Measurements from ENCODE around the gene PADI1.
"Not testable (repeated sequence)": the region's sequence is repeated elsewhere in the genome, so short reads cannot be mapped to it uniquely, and the experiment has no call there.

PADI1 gene

DNA sequence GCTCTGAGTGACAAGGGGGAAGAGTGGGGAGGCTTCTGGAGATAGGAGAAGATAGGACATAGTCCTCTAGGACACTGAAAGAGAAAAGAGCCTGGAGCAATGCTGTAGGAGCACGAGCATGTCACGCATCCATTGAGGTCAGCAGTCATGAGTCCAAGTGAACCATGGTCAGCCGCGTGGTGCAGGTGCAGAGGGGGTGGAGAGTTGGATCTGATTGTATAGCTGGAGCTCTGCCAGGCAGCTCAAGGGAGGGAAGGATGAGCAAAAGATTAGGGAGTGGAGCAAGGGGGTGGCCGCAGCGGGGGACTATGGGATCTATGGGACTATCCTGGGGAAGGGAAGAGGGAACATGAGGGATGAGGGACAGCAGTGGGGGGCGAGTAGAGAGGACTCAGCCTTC lies 14.0 kb downstream of the PADI1 start:
- no peak for DNase-seq

DNA sequence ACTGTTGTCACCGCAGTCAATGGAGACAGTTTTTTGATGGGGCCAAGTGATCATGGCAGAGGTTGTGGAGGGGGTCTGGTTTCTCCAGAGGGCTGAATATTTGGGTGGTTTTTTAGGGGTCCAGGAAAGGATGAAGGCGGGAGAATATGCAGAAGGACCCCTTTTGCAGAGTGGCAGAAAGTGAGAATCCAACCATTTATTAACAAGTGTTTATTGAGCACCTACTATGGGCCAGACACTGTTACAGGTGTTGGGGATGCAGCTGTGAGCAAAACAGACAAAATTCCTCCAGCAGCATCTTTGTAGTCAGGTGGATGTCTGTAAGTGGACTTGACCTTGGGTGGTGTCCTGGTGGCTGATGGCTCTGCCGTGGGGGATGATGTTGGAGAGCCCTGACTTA lies 15.4 kb downstream of the PADI1 start:
- no peak for DNase-seq

DNA sequence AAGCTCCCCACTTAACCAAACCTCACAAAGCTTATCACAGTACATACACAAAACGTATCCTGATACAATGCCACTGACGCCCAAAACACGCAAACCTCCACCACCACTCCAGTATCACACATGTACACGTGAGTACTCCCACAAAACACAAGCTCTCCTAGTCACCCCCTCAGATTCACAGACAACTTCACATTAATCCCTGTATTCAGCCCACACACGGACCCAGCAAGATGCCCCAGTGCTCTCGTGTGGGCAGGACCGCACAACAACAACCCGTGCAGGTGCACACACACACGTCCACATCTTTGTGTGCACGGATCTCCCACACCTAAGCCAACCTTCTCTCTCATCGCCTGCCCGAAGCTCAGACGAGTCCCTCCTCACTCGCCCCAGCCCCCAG lies 17.6 kb downstream of the PADI1 start:
- no peak for DNase-seq

DNA sequence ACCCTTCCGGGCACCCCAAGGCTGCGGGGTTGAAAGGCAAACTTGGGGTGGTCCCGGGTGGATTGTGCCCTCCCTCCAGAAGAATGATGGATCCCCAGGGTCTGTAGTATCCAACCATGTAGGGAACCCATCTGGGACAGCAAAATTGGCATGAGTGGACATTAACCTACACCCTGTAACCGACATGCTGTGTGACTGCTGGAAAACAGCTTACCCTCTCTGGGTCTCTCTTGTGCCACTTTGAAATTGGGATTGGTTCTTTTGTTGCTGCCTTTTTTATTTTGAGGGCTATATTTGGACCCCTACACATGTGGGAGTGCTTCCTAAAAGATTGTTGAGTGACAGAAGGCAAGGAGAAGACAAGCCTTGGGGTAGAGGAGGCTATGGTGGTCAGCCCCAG lies 19.5 kb downstream of the PADI1 start:
- no peak for DNase-seq

DNA sequence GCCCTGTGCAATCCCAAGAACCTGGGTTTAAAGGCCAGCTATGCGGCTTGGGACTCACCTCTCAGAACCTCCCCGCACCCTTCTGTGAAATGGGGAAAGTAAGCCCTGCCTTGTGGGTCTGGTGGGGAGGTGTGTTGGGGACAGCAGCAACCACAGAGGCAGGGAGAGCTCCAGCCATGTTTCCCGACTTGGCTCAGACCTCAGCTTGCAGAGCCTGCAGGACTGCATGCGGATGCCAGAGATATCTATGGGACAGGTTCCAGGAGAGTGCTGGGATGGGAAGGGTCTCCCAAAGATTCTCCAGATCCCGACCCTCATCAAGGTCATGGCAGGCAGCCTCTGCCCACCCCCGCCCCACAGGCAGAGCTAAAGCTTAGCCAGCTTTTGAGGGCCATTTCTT lies 20.2 kb downstream of the PADI1 start:
- DNase-seq = no peak

DNA sequence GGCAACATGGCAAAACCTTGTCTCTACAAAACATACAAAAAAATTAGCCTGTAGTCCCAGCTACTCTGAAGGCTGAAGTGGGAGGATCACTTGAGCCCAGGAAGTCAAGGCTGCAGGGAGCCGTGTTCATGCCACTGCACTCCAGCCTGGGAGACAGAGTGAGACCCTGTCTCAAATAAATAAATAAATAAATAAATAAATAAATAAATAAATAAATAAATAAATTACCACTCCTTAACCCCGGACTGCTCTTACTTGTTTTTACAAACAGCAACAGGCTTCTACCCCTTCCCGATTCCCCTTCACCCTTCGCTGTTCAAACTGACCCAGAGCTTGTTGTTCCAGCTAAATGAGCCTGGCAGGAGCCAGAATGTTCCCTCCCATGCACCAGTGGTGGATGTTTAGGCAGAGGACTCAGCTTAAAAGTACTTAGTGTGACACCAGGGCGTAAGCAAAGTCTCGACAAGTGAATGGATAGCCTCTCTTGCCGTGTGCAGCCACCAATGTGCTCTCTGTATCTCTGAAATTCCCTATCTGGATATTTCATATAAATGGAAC lies 22.5 kb downstream of the PADI1 start:
- no peak for DNase-seq

DNA sequence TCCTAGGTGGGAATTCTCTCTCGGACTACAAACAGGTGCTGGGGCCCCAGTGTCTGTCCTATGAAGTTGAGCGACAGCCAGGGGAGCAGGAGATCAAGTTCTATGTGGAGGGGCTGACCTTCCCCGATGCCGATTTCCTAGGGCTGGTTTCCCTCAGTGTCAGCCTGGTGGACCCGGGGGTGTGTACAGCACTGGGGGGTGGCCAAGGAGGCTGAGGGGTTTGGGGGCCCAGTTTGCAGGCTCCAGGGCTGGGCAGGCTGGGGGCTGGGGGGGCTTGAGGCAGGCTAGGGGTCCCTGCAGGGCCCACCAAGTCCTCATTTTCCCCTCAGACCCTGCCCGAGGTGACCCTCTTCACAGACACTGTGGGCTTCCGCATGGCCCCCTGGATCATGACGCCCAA lies 23.7 kb downstream of the PADI1 start:
- DNase-seq = no peak

DNA sequence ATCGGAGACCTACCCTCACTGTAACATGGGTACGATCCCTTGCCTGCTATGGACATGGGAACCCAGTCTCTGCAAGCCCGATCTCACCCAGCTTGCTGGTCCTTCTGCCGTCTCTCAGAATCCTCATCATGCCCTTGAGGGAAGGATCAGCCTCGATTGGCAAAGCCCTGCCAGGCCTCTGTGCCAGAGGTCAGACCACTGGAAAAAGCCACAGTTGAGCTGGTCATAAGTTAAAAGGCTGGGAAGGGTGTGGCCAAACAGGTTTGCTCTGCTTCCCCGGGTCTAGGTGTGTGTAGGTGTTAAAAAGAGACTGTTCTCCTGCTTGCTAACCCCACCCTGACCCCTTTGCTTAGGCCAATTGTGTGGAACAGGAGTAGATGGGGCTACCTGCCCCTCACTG lies 24.5 kb downstream of the PADI1 start:
- no peak for DNase-seq

DNA sequence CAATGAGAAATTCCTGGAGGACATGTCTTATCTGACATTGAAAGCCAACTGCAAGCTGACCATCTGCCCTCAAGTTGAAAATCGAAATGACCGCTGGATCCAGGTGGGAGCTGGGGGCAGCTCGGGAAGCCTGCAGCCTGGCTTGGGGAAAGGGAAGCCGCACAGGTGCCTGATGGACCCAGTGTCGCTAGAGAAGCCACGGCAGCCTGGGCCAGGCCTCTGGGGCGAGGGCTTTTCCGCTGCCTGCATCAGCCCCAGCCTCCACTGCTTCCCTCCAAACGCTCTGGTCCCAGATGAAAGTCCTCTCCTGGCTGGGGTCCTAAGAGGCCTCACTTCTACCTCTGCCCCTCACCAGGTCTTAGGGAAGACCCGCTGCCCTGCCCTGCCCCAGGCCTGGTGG lies 25.2 kb downstream of the PADI1 start:
- no peak for DNase-seq

DNA sequence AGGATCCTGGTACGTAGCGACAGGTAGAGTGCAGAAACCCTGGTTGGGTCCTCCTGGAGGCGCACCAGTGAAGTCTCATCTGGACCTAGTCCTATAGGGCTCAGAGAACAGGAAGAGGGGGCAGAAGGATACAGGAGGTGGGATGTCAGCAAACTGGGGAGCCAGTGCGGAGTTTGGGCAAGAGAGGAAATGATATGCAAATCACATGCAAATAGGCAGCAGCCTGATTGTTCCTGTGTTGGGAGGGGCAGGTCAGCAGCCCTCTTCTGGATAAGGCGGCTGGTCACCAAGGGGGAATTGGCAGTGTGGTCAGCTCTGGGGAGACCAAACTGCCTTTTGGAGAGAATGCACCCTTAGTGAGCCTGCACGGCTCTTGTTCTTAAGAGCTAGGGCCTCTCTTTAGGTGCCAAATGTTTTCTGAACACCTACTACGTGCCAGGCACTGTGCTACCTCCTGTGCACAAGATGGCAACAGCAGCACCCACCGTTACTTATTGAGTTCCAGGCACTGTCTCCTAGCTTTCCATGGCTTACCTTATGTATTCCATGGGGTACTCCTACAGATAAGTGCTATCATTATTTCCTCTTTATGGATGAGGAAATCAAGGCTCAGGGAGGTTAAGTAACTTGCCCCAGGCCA lies 25.9 kb downstream of the PADI1 start:
- no peak for DNase-seq

DNA sequence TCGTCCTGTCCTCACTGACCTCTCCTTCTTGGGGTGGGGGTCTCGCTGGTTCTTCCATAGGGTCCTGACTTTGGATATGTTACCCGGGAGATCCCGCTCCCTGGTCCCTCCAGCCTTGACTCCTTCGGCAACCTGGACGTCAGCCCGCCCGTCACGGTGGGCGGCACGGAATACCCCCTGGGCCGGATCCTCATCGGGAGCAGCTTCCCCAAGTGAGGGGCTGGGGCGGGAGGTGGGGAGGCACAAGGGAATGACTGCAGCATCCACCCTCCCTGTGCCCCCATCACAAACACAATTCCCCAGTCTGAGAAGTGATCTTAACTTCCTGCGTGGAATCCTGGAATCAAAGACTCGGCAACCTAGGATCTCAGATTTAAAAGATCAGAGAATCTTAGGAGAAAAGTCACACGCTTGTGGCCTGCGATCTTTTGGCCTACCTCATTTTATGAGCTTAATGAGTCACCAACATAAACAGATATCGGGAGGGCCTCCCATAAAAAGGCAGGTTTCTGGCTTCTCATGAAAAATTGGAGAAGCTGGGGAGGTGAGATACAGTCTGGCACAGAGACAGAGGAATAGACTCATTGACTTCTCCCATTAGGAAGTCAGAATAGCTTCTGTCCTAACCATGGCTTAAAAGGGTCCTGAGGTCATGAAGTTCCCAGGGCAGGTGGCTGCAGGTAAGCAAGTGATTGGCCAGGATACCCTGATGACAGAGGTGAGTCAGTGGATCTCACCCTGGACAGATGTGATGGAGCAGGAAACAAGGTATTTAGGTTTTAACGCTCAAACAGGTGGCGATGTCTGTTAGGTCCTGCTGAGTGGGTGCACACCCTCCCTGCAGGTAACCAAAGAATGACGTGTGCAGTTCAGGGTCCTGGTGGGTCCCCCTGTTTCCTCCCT lies 28.1 kb downstream of the PADI1 start:
- no peak for DNase-seq

DNA sequence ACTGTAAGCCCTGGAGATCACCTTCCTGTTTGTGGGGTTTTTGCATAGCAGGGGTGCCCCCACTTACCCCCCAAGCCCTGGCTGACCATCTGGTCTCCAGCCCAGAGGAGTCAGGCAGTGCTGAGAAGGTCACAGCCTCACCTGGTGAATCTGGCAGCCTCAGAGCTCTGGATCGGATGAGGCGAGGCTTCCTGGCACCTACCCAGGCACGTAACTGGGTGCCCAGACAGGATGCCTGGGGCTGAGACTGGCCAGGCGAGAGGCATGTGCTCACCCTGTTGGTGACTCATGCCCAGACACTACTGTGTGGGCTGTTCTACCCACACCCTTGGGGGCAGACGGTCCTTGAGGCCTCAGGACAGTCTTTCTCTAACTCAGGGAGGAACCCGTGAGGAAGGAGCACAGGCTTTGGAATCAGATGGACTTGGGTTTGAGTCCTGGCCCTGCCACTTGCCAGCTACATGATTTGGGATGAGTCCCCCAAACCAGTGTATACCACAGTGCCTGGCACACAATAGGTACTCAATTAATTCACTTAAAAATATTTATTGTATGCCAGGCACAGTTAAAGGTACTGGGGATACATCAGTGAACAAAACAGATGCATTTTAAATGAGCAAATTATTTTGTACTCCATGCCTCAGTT lies 28.9 kb downstream of the PADI1 start:
- DNase-seq = peak; percentile 24

DNA sequence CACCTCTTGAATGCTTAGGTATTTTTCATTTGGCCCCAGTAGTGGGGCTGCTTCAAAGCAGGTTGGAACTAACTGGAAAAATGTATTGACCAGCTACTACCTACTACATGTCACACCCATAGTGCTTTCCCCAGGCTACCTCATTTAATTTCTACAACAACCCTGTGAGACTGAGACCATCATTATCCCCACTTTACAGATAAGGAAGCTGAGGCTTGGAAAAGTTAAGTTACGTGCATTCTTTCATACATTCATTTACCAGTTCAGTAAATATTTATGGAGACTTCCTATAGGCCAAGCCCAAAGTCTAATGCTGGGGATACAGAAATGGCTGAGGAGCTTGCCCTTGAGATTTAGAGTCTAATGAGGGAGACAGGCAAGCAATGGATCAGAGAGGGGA lies 29.5 kb downstream of the PADI1 start:
- no peak for DNase-seq

DNA sequence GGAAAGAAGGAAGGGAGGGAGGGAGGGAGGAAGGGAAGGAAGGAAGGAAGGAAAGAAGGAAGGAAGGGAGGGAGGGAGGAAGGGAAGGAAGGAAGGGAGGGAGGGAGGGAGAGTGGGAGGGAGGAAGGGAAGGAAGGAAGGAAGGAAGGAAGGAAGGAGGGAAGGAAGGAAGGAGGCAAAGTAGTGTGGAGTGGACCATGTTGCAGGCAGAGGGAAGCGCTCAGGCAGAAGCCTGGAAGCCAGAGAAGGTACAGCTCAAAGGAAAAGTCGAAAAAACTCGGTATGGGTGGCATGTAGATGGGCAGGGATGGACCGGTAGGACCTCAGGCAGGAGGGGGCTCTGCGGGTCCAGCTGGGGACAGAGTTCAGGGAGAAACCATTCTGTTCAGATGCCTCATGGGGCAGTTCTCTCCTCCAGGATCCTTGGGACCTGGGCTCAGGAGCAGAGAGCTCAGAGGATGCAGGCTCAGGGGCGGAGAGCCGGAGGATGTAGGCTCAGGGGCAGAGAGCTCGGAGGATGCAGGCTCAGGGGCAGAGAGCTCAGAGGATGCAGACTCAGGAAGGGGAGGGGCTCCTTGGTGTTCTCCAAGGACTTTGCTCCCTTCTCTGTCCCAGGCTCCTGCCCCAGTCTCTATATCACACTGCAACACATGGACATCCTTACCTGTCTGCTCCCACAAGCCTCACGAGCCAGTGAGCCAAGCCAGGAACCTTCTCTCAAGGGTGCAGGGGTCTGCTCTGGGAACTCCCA lies 30.4 kb downstream of the PADI1 start:
- DNase-seq = no peak

DNA sequence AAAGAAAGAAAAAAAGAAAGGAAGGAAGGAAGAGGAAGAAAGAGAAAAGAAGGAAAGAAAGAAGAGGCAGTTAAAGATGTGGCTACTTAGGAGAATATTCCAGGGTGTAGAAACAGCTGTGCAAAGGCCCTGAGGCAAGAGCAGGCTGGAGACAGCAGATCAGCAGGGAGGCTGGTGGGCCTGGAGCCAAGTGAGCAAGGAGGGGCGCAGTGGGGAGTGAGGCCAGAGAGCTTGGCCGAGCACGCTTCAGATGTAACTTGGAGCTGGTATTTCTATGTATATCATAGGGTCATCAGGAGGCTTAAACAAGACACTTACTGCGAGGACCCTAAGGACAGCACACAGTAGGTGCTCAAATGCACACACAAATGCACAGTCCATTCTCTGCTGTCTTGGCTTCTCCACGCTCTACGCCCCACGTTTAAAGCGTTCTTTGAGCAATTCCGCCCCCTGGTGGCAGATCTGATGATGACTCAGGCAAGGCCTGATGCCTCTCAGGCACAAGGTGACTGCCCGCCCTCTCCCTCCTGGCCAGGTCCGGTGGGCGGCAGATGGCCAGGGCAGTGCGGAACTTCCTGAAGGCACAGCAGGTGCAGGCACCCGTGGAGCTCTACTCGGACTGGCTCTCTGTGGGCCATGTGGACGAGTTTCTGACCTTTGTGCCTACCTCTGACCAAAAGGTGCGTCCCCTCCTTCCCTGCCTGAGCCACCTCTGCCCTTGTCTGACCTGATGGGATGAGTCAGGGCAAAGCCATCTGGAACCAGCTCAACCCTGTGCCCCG lies 32.0 kb downstream of the PADI1 start:
- DNase-seq = peak; percentile 65

DNA sequence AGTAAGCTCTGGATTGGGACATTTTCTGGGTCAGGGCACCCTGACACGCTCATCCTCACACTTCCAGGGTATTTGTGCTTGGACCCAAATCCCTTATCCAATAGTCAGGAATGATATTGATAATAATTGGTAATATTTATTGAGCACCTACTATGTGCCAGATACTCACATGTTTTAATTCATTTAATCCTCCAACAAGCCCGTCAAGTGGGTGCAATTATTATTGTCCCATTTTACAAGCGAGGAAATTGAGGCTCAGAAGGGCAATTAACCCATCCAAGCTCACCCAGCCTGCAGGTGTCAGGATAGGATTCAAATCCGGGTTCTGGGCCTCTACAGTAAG lies 32.6 kb downstream of the PADI1 start:
- DNase-seq = no peak

DNA sequence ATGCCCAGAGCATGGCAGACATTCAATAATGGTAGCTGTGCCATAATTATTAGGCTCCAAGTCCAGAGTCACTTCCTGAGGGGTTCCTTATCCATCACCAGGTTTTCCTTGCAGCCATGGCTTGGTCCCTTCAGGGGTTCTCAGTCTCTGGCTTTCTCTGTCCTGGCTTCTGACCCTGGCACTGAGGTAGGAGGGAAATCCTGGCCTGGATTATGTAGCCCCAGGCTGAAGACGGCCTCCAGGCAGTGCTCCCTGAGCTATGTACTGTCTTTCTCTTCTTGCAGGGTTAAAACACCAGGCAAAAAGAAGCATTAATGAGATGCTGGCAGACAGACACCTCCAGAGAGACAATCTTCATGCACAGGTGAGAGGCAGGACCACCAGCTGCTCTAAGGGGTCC lies 34.5 kb downstream of the PADI1 start:
- DNase-seq = no peak

DNA sequence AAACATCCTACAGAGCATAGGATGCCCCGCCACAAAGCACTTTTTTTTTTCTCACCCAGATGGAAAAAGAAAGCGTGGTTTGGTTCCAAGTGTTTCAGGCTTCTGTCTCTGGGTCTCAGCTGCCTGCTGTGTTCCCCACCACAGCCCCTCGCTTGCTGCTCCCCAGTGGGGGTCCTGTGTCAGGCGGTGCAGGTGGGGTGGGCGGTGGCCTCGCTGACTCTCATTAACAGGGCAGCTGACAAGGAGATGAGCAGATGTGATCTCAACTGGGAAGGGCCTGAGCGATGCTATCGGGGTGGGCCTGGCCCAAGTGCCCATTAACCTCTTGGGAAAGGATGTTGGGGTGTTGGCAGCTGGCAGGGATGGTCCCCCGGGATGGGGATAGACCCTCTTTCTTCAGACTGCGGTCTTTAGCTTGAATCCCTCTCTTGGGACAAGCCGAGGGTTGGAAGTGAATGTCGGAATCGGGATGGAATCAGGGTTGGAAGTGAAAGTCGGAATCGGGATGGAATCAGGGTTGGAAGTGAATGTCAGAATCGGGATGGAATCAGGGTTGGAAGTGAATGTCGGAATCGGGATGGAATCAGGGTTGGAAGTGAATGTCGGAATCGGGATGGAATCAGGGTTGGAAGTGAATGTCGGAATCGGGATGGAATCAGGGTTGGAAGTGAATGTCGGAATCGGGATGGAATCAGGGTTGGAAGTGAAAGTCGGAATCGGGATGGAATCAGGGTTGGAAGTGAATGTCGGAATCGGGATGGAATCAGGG lies 36.3 kb downstream of the PADI1 start:
- not testable (repeated sequence) for DNase-seq

DNA sequence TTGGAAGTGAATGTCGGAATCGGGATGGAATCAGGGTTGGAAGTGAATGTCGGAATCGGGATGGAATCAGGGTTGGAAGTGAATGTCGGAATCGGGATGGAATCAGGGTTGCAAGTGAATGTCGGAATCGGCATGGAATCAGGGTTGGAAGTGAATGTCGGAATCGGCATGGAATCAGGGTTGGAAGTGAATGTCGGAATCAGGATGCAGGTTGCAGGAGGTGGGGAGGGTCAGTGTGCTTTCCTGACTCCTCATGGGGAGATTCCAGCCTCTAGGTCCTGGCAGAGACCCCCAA lies 36.8 kb downstream of the PADI1 start:
- not testable (repeated sequence) for DNase-seq

DNA sequence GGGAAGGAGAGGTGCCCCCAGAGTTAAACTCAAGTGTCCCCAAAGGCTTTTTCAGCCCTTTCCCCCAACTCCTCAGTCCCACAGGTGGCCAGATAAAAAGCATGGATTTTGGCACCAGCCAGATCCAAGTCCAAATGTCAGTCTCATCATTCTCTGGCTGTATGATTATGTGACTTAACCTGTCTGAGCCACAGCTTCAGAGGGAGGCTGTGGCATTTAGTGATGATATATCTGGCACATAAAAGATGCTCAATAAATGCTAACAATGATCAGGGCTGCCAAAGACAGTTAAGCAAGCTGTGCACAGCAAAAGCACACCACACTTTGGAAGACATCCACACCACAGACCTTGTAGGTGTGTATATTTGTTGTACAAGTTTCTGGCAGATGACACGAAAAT lies 38.3 kb downstream of the PADI1 start:
- no peak for DNase-seq

DNA sequence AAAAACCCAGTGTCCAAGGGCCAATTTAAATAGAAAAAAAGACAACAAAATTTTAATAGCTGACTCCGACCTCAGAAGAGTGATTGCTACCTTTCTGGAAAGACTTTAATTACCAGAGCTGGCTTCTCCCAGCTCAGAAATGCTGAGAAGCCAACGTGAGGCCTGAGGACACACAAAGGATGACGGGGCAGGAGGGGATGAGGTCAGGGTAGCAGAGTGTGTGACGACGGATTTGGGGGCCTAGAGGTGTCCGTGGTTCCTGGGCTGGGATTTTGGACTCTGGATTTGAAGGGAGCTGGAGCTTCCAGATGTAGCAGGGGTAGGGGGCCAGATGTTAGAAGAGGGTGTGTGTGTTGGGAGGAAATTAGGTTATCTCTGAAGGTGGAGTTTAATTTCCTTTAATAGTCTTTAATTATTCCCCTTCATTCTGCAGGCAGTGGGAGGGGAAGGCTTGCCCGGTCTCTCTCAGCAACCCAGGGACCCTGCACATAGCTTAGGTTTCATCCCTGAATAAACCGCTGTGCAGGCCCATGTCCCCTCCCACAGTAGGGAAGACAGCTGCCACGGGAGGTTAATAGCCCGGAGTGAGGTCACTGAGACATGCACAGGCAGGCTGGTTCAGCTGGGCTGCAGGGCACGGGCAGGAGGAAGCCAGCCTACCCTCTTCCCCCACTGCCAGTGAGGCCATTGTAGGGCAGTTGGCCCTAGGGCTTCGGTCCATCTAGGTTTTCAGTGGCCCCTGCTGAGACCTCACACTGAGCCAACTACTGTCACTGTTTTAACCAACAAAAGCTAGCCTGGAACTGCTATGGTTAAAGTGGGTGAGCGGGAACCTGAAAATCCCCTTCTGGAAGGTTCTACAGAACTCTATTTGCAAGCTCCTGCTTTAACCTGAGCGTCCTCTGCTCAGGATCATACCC lies 40.2 kb downstream of the PADI1 start:
- DNase-seq = no peak

All from NCI-H2029 treated with DMSO at 0.1 percent for 48 hours (cell line).